NCI-H345 treated with DMSO at 0.1 percent for 48 hours (cell line): Measurements from ENCODE around the gene CHPF2.

Experiments
- DNase-seq: peaks from one replicate; lab custom pipeline; 2025; ENCODE audit not compliant: unreplicated experiment; lab: John Stamatoyannopoulos, UW

The CHPF2 gene

DNA sequence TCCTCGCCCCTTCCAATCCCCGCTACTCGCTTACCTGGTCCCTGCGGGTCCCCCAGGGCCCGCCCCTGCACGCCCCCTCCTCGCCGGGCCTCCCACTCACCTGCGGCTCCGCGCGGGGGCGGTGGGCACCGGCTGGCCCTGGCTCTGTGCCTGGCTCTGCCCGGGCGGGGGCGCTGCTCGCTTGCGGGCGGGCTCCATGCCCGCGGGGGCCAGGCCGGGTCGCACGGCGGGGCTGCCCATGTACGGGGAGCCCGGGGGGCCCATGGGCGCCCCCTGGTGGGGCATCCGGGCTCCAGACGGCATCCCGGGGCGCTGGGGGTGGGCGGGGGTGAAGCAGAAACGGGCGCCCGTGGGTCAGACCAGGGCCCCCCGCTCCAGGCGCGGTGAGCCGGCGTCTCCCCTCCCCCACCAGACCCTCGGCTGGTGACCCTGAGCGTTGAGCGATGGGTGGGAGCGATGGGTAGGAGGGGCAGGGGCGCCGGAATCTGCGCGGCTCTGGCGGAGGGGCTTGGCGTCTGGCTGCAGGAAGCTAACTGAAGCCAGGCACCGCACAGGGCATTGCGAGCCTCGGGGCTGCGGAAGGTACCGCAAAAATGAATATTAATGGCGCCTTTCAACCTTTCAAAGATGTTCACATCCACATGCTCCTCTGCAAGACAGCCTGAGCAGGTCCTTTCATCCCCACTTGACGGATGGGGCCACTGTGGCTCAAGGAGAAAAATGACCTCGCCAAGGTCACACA lies 13.2 kb downstream of the CHPF2 start:
- no peak for DNase-seq

DNA sequence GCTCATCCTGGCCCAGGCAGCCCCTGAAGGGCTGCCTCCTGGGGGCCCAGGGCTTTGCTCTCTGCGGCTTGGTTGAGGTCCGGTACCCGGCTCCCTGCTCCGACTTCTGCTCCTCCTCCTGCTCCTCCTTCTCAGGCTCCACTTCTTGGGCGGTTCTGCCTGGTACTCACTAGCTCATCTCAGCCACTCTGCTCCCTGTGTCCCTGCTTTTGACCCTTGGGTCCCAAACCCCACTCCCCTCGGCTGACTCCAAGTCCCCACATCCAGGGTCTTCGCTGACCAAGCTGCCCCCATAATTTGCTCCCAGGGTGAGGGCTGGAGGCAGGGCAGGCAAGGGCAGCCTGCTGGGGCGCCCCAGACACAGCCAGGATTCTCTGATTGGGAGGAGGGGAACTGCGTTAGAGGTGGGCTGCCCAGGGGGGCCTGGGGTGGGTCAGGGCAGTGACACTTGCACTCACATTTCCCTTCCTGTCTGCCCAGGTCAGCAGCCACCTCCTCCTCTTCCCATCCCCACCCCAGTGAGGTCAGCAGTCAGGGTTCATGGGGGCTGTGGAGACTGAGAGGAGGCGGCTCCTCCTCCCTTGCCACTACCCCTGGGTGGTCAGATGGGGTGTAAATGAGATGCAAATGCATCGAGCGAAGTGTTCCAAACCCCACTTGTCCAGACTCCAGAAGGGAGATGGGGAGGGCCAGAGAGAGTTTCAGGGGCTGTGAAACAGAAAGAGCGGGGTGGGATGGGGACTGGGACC lies 14.0 kb downstream of the CHPF2 start:
- no peak for DNase-seq

DNA sequence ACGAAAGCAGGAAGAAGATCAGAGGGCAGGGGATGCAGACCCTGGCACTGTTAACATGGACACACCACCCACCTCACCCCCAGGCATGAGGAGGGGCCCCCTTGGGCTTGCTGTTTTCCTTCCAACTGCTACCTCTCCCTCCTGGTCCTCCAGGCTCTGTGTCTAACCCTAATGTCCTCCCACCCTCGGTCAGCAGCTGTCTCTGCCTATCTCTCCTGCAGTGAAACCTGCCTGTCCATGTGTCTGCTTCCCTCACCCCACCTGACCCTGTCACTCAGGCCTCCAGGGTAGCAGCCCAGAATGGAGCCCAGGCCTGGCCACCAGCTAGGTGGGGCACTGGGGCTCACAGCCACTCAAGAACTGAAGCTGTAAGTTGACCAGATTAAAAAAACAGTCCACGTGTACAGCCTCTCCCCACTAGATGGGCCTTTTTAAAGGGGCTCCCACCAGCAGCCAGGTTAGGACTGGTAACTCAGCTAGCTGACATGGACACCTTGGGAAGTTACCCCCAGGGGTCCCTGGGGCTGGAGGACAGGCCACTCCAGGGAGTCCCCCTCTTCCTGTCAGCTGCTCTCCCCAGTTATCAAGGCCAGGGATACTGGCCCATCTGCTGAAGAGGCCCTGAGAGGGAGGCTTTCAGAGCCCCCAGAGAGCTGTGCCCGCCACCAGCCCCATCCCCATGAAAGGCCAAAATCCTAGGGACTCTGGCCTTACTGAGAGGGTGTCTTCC lies 14.7 kb downstream of the CHPF2 start:
- DNase-seq: no peak

DNA sequence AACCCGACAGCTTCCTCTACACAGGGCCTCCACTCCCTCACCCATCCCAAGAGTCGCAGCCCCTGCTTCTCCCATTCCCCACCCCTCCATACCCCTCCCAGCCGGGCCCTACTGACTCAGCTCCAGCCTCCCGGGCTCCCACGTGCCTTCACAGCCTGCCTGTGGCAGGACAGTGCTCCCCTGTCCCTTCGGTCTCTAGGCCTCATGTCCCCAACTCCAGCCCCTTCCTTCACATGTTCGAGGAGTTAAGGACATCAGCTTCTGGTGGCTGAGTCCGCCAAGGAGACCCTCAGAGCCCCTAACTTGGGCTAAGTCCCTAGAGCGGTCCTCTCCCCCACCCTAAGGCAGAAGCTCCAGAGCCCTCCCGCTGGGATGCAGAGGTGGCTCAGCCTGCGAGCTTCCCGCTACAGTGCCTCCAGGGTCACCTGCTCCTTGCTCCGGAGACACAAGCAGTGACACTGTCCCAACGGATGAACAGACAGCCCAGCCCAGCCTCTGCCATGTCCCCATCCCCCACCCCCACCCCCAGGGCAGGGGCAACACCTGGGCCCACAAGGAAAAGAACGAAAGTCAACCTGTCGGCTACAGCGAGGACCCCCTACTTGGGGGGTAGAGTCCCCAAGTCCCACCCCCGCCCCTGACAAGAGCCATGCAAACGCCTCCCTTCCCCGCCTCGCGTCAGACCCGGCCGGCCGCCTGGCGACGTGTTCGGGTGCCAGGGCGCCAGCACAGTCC lies 15.5 kb downstream of the CHPF2 start:
- no peak for DNase-seq

DNA sequence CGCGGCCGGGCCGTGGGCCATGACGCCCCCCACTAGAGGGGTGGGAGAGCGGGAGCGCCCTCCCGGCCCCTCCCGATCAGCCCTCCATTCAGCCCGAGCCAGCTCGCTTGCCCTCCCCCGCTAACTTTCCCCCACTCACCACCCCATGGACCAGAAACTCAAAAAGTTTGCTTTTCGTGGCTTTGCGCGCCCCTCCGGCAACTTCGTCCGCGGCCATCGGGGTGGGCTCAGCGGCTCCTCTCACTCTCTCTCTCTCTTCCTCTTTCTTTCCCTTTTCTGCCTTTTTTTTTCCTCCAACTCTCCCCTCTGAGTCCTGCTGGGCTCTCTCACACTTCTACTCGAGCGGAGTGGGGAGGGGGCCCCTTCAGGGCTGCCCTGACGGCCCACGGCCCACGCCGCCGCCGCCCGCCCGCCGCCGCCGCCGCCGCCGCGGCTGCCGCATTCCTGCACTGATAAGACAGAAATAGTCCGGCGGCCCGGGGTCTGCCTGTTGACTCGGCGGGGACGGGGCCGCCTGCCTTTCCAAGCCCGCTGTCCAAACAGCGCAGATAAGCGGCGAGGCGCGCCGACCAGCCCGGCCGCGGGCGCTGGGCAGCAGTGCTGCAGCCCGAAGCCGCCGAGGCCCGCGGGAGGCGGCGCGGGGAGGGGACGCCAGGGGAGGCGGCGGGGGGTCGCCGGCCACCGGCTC lies 16.2 kb downstream of the CHPF2 start, which contains the start of gene SMARCD3:
Gene SMARCD3, minus strand, starts transcription at position 349 of the 688 bp plus-strand sequence. Its CDS starts 132 bp downstream, at position 217.
- DNase-seq: no peak

DNA sequence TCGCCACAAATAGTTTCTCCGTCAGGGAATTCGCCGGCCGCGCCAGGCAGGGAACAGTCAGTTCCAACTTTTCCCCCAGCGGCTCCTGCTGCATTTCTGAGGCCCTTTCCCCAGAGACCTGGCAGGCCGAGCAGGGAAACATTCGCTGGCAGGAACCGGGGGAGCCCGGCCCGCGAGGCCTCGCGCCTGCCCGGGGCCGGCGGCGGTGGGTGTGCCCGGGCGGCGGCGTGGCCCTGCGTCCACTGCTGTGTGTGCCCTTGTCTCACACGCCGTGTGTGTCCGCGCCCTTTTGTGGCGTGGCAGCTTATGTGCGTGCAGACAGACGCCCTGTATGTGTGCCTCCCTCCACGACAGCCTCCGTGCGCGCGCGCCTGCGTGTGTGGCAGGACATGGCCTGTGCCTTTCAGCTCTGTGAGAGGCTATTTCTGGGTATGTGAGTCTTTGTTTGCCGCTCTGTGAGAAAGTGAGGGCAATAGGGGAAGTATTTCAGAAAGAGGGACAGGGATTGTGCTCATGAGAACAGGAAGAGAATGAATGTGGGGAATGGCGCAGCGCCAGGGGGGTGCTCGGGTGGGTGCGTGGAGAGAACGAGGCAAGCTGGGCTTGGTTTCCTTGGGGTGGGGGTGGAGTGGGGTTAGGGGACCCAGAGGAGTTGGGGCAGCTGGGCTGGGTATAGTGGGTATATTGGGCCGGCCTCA lies 16.9 kb downstream of the CHPF2 start:
- DNase-seq: no peak

DNA sequence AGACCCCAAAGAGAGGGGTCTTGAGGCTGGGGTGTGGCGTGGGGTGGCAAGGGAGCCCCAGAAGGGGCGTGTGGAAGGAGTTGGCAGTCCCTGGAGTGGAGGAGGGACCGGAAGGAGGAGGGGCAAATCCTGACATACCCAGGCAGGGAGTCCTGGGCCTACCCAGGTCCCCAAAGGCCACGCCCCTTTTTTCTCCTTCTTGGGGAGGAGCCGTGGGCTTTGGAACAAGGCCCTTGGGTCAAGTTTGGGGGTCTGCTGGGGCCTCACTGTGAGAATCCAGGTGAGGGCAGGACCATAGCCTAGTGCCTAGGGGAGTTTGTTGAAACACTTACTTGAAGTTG lies 17.4 kb downstream of the CHPF2 start:
- DNase-seq: no peak

DNA sequence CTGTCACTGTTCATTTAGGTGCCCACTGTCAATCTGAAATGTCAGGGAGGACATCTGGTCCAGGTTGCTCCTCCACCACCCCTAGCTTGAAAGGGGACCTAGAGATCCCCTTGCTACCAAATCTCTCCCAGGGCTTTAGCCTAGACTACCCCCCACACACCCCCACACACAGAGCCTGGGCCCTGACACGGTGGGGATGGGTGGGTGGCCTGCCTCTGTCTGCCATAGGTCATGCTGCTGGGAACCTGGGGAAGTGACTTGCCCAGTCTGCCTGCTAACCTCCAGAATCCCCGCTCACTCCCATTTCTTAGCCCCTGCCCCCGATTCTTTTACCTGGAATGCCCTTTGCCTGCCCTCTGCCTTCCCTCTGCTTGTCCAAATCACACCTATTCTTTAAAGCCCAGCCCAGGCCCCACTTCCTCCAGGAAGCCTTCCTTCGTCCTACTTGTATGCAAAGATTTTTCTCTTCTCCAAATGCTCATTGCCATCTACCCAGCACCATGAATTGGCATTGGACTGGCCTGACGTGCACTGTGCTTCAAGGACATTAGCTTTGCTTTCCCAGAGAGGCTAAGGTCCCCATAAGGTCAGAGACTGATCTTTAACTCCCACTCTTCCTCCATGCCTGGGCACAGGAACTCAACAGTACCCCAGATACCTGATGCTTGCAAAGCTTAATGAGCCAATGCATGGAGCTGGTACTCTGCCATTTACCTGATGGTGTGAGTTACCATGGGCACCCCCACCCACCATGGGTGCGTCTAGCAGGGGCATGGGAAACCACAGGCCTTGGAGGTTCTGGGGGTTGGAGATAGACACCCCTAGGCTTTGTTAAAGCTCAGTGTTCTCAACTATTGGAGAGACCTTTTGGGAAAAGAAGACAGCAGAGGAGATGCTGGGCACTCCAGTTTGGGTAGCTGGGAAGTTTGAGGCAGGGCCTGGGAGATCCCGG lies 18.2 kb downstream of the CHPF2 start:
- DNase-seq: no peak

DNA sequence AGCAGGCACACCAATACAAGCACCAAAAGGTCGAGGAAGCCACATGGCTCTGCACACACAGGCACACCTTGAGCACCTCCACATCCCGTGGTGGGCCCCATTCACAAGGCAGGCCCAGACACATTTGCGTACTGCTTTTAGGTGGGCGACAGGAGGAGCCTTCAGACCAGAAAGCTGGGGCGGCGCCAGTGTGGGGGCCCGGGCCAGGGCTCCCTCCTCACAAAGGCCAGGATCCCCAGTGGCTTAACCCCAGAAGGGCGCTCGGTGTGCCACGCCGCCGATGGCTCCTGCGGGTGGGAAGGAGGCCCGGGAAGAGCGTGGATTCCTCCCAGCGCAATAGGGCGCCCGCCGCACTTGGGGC lies 19.0 kb downstream of the CHPF2 start:
- DNase-seq: no peak

DNA sequence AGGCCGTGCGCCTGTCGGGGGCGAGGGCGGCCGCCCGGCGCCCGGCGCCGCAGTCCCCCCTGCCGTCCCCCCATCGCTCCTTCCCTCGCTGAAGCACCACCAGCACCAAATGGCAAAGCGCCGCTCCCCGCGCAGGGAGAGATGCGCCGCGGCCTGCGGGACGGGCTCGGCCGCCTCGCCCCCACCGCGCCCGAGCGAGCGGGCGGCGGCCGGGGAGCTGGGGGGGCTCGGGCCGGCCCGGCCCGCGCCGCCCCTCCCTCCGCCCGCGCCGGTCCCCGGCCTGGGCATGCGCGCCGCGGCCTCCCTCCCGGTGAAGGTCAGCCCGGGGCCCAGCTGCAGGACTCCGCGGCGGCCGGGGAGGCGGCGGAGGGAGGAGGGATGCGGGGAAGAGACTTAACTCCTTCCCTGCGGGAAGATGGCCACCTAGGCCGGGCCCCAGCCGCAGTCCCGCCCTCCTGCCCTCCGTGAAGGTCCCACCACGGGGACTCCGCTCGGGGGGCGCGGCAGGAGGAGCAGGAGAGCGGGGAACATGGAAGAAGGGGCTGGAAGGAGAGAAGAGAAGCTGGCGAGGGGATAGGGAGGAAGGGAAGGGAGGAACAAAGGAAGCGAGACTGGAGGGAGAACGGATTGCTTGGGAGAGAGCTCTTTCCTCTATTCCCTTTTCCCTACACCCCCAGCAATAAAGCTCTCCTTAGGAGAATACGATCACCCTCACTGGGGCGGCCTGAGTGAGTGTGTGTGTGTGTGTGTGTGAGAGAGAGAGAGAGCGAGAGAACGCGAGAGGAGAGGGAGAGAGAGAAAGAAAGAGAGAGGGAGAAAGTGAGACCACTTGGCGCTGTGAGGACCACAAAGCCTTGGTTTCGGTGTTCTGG lies 19.6 kb downstream of the CHPF2 start:
- DNase-seq: no peak

DNA sequence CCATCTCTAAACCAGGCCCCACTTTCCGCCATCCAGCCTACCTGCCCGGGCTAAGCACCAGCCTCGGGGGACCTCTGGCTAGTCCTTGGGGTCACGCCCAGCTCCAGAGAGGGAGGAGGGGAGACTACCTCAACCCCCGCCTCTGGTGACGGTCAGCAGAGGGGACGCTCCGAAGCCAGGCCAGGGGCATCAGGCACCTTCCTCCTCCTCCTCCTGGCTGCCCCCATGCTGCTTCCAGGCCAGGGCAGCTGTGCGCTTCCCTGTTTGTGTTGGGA lies 20.2 kb downstream of the CHPF2 start:
- DNase-seq: no peak

DNA sequence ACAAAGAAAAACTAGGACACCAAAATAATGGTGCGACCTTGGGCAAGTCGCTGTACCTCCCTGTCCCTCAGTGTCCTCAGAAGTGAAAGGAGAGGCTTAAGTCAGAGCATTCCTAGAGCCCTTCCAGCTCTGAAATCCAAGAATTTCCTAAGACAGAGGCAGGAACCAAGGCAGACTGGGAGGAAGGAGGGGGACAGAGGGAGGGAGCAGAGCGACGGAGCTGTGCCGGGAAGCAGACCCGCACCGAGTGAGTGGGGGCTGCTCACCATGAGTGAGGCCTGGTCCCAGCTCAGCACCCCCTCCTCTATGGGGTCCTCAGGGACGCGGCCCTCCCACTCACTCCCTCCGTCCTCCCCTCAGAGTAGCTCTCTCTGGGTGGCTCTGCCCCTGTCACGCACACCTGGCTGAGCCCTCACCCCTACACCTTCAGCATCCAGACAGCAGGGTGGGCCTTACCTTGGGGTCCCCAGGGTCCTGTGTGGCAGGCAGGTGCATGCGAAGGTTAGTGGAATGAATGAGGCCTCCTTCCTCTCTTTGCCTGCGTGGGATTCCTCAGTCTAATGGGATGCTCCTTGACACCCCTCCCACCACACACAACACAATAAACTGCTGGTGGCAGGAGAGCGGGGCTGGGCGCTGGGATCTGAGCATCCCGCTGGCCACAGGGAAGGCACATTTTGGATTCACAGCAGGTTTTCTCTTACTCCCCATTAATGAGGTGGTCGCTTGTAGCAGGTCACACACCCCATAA lies 20.9 kb downstream of the CHPF2 start:
- no peak for DNase-seq

DNA sequence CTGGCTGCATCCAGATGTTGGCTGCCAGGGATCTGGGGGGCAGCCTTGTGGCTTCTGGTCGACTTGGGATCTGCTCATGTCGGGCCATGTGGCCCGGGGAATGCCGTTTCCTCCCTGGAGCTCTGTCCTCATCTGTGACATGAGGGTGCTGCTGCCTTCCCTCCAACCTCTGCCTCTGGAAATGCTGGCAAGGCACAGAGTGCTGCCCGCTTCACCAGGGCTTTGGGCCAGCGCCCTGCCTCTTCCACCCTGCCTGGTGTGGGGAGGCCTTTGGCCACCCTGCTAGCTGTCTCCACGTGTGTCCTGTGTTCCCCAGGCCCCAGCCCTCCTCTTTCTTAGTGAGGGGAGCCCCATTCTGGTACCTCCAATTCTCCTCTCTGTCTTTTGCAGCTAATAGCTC lies 22.0 kb downstream of the CHPF2 start:
- no peak for DNase-seq

DNA sequence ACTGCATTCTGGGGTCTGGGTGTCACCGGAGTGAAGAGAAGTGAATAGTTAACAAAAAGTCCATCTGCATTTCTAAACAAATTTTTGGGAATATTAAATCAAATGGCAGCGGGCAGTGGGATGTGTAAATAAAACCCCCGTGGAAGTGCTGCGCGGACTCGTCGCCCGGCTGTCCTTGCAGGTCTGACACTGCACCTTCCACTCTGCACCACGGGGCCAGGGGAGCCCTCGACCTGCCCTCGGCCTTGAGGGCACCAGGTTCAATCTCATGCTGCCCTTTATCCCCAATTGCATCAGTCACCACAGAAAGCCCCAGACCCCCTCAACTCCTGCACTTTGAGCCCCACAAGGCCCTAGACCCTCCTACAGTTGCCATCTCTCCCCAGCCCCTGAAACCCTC lies 22.6 kb downstream of the CHPF2 start:
- DNase-seq: no peak

DNA sequence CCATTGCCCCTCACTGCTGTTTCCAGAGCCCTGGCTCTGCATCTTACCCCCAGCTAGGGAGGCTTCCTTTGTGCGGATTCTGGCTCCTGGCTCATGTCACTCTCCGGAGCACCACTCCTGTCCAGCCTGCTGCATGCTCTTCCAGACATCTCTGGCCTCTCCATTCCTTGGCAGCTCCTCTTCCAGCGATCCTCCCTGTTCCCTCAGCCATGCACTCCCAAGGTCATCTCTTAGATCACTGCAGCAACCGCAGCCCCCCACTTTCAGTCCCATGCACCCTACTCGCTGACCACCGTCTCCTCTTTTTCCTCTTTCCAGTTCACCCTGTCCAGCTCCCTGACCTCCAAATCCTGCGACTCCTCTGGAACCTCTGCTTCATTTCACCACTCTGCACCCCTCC lies 23.1 kb downstream of the CHPF2 start:
- no peak for DNase-seq

DNA sequence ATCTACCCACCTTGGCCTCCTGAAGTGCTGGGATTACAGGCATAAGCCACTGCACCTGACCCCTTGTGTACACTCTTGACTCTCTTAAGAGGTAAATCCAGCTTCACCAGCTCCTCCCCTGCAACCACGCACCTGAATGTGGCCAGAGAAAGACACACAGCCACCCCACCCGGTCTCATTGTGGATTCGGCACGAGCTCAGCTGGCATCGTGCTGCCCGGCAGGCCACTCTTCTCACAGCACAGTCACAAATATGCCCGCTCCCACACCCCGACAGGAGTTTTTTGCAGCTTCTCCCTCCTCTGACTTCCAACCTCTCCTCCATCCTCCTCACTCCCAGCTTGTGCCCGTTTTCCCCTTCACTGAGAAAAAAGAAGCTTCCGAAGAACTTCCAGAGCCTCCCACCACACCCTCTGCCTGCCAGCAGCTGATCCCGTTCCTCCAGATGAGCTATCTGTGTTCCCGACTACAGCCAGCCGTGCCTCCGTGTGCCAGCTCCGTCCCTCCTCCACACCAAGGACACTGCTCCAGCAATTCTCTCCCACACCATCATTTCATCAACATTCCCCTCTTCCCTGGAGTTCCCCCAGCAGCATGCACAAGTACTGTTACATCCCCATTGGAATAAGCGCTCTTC lies 24.2 kb downstream of the CHPF2 start:
- no peak for DNase-seq

DNA sequence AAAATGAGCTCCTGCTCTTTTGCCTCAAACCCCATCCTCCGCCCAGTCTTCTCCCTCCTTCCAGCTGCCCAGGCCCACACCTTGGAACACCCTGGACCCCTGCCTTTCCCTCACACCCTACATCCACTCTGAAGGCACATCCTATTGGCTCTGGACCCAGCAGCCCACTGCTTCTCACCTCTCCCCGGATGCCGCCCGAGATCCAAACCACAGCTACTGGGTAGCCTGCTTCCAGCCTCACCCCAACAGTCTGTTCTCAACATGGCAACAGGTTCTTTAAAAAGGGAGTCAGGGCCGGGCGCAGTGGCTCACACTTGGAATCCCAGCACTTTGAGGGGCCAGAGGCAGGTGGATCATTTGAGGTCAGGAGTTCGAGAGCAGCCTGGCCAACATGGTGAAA lies 25.7 kb downstream of the CHPF2 start:
- no peak for DNase-seq
